Breast epithelium (tissue), 3 donors: ENCODE measurements around the gene CLIP2.

Experiments used
- CTCF ChIP-seq, 3 donors: fragments of 450-650 bp; IDR thresholded peaks; one replicate each; pipeline ENCODE4 v1.5.1; 2016 to 2017; ENCODE audit warnings: antibody characterized with exemption in 3 of 3, mild to moderate bottlenecking in 3 of 3, moderate library complexity in 3 of 3
- POLR2AphosphoS5 ChIP-seq, 3 donors: sonication (generic); formaldehyde crosslinking; IDR thresholded peaks; one replicate each; pipeline ENCODE4 v1.6.1; 2017; ENCODE audit warnings: antibody characterized with exemption in 3 of 3

GRCh38 chr7:74409571-74409970 lies 120.4 kb downstream of the CLIP2 start:
- TF ChIP-seq POLR2AphosphoS5 (IDR thresholded peaks at IDR 0.05), result no peak
- TF ChIP-seq CTCF (IDR thresholded peaks at IDR 0.05), result no peak
